Measurements from ENCODE around the gene MRPL54.
"Not testable (repeated sequence)": the region's sequence is repeated elsewhere in the genome, so short reads cannot be mapped to it uniquely, and the experiment has no call there.

Gene MRPL54

GRCh38 chr19:3813473-3814392 lies 51.3 kb downstream of the MRPL54 start:
- DNase-seq: no peak

GRCh38 chr19:3814648-3815047 lies 52.2 kb downstream of the MRPL54 start:
- DNase-seq: no peak

DNA sequence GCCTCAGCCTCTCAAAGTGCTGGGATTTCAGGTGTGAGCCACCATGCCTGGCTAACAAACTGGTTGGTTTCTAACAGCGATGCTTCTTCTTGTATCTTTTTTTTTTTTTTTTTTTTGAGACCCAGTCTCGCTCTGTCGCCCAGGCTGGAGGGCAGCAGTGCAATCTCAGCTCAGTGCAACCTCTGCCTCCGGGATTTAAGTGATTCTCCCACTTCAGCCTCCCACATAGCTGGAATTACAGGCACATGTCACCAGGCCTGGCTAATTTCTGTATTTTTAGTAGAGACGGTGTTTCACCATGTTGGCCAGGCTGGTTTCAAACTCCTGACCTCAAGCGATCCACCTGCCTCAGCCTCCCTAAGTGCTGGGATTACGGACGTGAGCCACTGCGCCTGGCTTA lies 53.7 kb downstream of the MRPL54 start:
- not testable (repeated sequence) for DNase-seq

GRCh38 chr19:3816566-3817218 lies 54.2 kb downstream of the MRPL54 start:
- no peak for DNase-seq
